K562 treated with DMSO at 1 percent for 24 hours (cell line): Measurements from ENCODE around the gene ZNF548. TPM values are rescaled to one million over a fixed set of nuclear protein-coding genes. Genes with fewer than 3 reads are reported as not detected.

Experiments
- total RNA-seq: library from RNA; unstranded; fragments of 300-600 nt; gene quantifications from 2 replicates; pipeline ENCODE4 v1.2.3, GENCODE V29; 2022; ENCODE audit warnings: low read depth; ENCODE audit not compliant: insufficient read depth

The ZNF548 gene
- 3.2 and 3.4 TPM in 2 replicates for total RNA-seq

GRCh38 chr19:57389730-57390598 lies at the start of gene ZNF548:
Gene ZNF548 (plus strand): TSS chr19:57389854. CDS start chr19:57390100, 246 bp downstream.

DNA sequence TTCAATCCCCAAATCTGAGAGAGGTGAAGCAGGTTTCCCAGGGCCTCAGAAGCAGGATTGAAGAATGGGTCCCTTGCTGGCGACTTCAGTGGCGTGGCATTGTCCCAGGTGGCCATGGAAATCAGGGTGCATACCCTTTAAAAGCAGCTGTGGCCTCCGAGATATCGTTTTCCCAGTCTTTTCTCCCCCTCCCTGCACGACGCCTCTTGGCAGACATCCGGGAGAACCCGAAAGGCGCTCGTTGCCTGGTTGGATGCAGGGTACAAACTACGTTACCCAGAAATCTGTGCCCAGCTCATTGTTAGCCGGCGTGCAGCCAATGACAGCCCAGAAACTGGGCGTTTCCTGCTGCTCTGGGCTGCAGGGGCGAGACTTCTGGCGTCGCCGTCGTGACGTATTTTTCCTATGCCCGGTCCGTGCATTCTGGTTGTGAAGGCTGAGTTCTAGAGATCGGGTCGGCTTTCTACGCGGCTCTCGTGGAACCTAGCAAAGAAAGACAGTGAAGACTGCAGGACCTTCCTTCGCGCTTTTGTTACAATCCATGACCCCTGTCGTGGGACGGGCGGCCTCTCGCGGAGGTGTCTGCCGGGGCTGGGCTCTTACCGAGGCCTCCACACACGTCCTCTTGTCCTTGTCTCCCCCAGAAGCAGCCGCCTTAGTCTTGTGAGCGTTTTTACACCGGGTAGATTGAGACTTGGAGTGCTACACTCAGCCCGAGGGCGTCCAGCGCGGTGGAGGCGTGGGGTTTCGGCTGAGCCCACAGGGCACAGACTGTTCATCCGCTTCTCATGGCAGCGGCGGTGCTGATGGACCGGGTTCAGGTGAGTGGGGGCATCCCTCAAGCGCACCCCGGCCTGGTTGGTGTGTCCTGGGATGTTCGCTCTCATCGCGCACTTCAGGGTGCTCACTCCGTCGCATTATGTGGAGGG lies 38.5 kb upstream of the ZNF548 start, which contains the start of gene ZNF304:
TSS of gene ZNF304 (plus strand) at position 395 of the 929 bp plus-strand sequence. CDS start at position 789, 394 bp downstream.

GRCh38 chr19:57362997-57363687 lies 26.5 kb upstream of the ZNF548 start, which contains the start of the genes TRAPPC2B and ZNF547:
Gene TRAPPC2B (plus strand): TSS chr19:57363551. CDS start chr19:57364834, 1,283 bp downstream.
Gene ZNF547 (plus strand): TSS chr19:57363551. CDS start chr19:57368556, 5,005 bp downstream.

DNA sequence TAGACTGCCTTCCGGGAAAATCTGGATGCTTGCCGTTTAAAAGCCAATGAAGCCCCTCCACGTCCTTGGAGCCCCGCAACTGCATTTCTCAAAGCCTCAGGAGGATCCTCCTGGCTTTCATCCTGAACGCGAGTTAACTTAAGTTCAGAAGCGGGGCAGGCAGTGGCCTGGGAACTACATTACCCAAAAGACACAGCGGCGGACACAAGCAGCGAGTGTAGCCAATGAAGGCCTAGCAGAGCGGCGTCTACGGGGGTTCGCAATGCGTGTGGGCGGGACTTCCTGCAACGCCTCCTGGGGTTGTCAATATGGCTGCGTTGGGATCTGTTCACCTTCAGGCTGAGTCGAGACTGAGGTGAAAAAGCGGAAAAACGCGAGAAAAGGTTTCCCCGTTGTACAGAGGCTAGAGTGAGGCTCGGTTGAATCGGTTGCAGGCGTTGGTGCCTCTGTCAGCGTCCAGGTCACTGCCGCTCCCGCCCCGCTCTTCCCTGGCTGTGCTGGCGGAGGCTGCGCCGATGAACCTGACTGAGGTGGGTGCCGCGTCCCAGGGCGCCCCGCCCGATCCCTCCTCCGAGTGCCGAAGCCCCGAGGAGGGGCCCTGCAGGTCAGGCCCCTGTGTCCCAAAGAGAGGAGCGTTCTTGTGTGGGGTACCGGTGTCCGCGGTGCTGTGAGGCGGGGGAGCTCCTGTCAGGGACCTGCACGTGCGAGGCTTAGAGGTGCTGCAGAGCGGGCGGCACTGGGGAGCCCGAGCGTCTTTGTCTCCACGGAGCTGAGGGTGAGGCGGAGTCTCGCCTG lies 21.4 kb downstream of the ZNF548 start, which contains the start of gene ZNF17:
TSS of gene ZNF17 (plus strand) at position 285 of the 795 bp plus-strand sequence. CDS start 2,455 bp downstream, outside the sequence.

GRCh38 chr19:57435062-57435978 lies 45.7 kb downstream of the ZNF548 start, which contains the start of gene ZNF749:
Gene ZNF749 (plus strand): TSS chr19:57435325. CDS start chr19:57435579, 254 bp downstream.

Other genes with a start within 250 kb of the ZNF548 start
- not detected in 2 replicates for gene ZIM3, start 244.7 kb upstream of the ZNF548 start, total RNA-seq
- gene DUXA, start 222.4 kb upstream of the ZNF548 start, total RNA-seq = not detected in 2 replicates
- 2.9 and 6.9 TPM in 2 replicates for gene ZNF264, start 198.4 kb upstream of the ZNF548 start, total RNA-seq
- gene AURKC, start 158.8 kb upstream of the ZNF548 start, total RNA-seq = 7.7 and 10.2 TPM in 2 replicates
- 1.8 and 2.1 TPM in 2 replicates for gene ZNF805, start 149.2 kb upstream of the ZNF548 start, total RNA-seq
- 0.79 and 1.2 TPM in 2 replicates for gene ZNF460, start 109.4 kb upstream of the ZNF548 start, total RNA-seq
- gene ZNF543, start 69.4 kb upstream of the ZNF548 start, total RNA-seq = 1.2 and 1.3 TPM in 2 replicates
- gene ZNF304, start 38.6 kb upstream of the ZNF548 start, total RNA-seq = 3.1 and 3.2 TPM in 2 replicates
- 4.4 and 4.8 TPM in 2 replicates for gene TRAPPC2B, start 26.3 kb upstream of the ZNF548 start, total RNA-seq
- 0.42 TPM in 1 of 2 replicates, not detected in the other for gene ZNF547, start 26.3 kb upstream of the ZNF548 start, total RNA-seq
- 2.0 and 2.2 TPM in 2 replicates for gene ZNF17, start 21.3 kb downstream of the ZNF548 start, total RNA-seq
- gene ZNF749, start 45.5 kb downstream of the ZNF548 start, total RNA-seq = 8.3 and 8.7 TPM in 2 replicates
- gene VN1R1, start 67.3 kb downstream of the ZNF548 start, total RNA-seq = not detected in 2 replicates
- 0.54 and 0.86 TPM in 2 replicates for gene ZNF772, start 87.7 kb downstream of the ZNF548 start, total RNA-seq
- 0.81 and 2.7 TPM in 2 replicates for gene ZNF419, start 97.9 kb downstream of the ZNF548 start, total RNA-seq
- 0.30 TPM in 1 of 2 replicates, not detected in the other for gene ZNF773, start 110.1 kb downstream of the ZNF548 start, total RNA-seq
- gene ZNF549, start 137.5 kb downstream of the ZNF548 start, total RNA-seq = 0.45 and 0.85 TPM in 2 replicates
- 1.4 and 2.1 TPM in 2 replicates for gene ZNF550, start 170.0 kb downstream of the ZNF548 start, total RNA-seq
- gene ZNF416, start 189.1 kb downstream of the ZNF548 start, total RNA-seq = 0.96 and 2.2 TPM in 2 replicates
- gene ZIK1, start 194.3 kb downstream of the ZNF548 start, total RNA-seq = 0.41 and 0.73 TPM in 2 replicates
- gene ZNF530, start 210.0 kb downstream of the ZNF548 start, total RNA-seq = 3.5 and 10.0 TPM in 2 replicates
- 6.7 and 7.0 TPM in 2 replicates for gene ZNF134, start 224.4 kb downstream of the ZNF548 start, total RNA-seq
- 7.8 and 9.8 TPM in 2 replicates for gene ZNF211, start 243.3 kb downstream of the ZNF548 start, total RNA-seq